ENCODE results near the gene SNX30.

Gene SNX30

GRCh38 chr9:112863214-112863613, 112.7 kb downstream of the SNX30 start:
- H3K4me3 ChIP-seq (ENCODE audit: low read depth, low read length): no peak overlapping the region
- DNase-seq (ENCODE audit: low read depth, low spot score): no peak
- no peak for TF ChIP-seq CTCF (IDR thresholded peaks at IDR 0.05; ENCODE audit: low read depth, low read length)
- in situ Hi-C loops (cut with HindIII; ENCODE audit: low sequenced_read_pairs): no loop called here

GRCh38 chr9:112863746-112864145, 113.2 kb downstream of the SNX30 start:
- no peak overlapping the region for H3K4me3 ChIP-seq (ENCODE audit: low read depth, low read length)
- no peak for DNase-seq (ENCODE audit: low read depth, low spot score)
- in situ Hi-C loops (cut with HindIII; ENCODE audit: low sequenced_read_pairs): no loop called here
- TF ChIP-seq CTCF (IDR thresholded peaks at IDR 0.05; ENCODE audit: low read depth, low read length): no peak

- no peak for TF ChIP-seq CTCF (IDR thresholded peaks at IDR 0.05; ENCODE audit: low read depth, low read length)
- no peak for DNase-seq (ENCODE audit: low read depth, low spot score)
- no peak overlapping the region for H3K4me3 ChIP-seq (ENCODE audit: low read depth, low read length)
- in situ Hi-C loops (cut with HindIII; ENCODE audit: low sequenced_read_pairs): no loop called here
Observed at GRCh38 chr9:112864403-112864802, 113.8 kb downstream of the SNX30 start.

GRCh38 chr9:112864982-112865381, 114.4 kb downstream of the SNX30 start:
- no peak overlapping the region for H3K4me3 ChIP-seq (ENCODE audit: low read depth, low read length)
- no peak for DNase-seq (ENCODE audit: low read depth, low spot score)
- in situ Hi-C loops (cut with HindIII; ENCODE audit: low sequenced_read_pairs): no loop called here
- no peak for TF ChIP-seq CTCF (IDR thresholded peaks at IDR 0.05; ENCODE audit: low read depth, low read length)

GRCh38 chr9:112866662-112867274, 116.2 kb downstream of the SNX30 start:
- no peak for TF ChIP-seq CTCF (IDR thresholded peaks at IDR 0.05; ENCODE audit: low read depth, low read length)
- DNase-seq (ENCODE audit: low read depth, low spot score): no peak
- no peak overlapping the region for H3K4me3 ChIP-seq (ENCODE audit: low read depth, low read length)
- in situ Hi-C loops (cut with HindIII; ENCODE audit: low sequenced_read_pairs): no loop called here

GRCh38 chr9:112867275-112867991, 116.9 kb downstream of the SNX30 start:
- DNase-seq (ENCODE audit: low read depth, low spot score): peak; percentile 66
- in situ Hi-C loops (cut with HindIII; ENCODE audit: low sequenced_read_pairs): no loop called here
- H3K4me3 ChIP-seq (ENCODE audit: low read depth, low read length): no peak overlapping the region
- no peak for TF ChIP-seq CTCF (IDR thresholded peaks at IDR 0.05; ENCODE audit: low read depth, low read length)
